HUDEP-2 (cell line): ENCODE measurements around the gene PIGV.
"Not testable (repeated sequence)": the region's sequence is repeated elsewhere in the genome, so short reads cannot be mapped to it uniquely, and the experiment has no call there.

Source experiments
- DNase-seq, 76 experiments: peaks; one replicate each; lab custom pipeline; 2025; ENCODE audit not compliant: unreplicated experiment in 76 of 76; lab: John Stamatoyannopoulos, UW

Gene PIGV

DNA sequence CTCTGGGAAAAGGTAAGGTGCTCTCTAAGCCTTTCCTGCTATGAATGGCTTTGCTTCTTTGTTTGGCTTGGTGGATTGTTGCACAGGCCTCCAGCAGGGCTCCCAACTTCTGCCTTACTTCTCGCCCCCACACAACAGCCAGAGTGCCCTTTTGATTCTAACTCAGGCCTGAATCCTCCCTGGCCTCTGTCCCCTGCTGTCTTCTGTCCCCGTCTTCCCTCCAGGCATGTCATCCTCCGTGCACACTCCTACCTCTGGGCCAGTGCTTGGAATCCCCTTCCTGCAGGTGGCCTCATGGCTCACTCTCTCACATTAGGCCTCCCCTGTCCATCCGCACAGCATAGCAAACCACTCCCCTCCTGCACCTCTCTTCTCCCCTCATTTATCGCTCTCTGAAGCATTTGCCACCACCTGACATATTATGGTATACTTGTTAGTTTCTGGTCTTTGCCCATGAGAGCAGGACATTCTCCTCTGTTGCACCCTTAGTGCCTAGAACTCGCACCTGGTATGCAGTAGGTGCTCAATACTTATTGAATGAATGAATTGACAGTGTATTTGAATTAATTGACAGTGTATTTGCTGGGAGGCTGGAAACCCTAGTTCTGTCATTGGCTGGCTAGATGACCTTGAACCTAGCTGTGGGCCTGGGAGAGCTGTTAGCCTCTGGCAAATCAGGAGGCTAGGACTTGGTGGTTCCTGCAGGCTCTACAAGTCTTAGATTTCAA lies 41.6 kb downstream of the PIGV start:
- no peak for DNase-seq

DNA sequence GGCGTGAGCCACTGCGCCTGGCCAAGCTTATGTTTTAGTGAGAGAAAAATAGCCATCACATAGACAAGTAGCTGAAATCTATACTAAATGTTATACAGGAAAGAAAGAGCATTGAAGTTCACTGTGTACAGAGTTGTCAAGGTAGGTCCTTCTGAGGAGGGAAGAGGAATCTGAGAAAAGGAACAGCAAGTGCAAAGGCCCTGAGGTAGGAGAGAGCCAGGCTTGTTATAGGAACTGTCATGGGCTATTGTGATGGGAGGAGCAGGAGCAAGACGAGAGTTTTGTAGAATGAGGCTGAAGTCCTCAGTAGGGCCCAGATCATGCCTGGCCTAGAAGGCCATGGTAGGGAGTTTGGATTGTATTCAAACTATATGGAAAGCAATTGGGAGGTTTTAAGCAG lies 43.3 kb downstream of the PIGV start:
- DNase-seq, result no peak

DNA sequence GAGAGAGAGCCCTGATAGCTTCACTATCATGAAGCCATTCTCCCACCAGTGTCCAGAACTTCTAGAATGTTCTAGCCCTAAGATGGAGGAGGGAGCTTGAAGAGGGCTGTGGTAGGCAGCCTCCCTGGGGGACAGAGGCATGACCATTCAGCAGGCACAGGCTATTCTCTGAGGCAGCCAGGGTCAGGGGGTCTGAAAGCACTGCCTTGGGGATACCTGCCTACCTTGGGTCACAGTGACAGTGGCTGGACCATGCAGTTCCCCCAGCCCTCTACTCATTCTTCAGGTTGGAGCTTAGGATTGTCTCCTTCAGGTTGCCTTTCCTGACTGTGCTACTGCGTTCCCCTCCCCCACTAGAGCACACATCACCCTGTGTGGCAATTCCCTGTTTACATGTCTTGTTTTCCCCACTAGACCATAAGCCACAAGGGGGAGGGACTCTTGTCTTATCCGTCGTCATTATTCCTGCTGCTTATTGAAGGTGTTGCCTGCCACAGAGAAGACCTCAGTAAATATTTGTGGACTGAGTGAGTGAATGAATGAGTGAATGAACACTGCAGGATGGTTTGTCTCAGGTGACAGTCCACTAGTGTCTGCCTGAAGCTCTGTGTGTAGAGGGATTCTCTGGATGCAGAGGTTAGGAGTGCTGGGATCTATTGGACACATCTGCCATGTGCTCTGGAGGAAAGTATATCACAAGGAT lies 43.9 kb downstream of the PIGV start:
- no peak for DNase-seq

DNA sequence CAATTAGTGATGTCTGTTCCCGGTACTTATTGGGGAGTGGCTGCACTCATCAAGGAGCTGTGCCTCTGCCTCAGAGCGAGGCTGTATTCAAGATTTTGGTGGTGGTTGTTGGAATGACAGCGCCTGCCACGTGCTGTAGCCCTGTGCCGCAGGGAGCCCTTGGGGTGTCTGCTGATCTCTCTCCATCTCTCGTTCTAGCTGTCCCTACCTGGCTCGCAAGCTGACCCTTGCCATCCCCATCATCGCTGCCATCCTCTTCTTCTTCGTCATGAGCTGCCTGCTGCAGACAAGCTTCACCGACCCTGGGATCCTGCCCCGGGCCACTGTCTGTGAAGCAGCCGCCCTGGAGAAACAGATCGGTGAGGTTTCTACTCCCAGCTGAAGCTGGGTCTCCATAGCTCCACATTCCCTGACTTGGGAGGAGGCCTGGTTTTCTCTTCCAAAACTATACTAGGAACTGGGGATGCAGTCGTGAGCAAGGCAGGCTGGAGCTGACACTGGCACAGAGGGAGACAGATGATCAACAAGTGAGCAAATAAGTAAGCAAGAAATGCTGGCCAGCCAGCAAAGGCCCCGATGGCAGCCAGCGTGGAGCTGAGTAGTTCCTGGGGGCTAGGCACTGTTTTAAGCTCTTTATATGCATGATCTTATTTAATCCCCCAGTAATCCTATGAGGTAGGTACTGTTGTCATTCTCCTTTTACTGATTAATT lies 44.7 kb downstream of the PIGV start:
- DNase-seq, result no peak

DNA sequence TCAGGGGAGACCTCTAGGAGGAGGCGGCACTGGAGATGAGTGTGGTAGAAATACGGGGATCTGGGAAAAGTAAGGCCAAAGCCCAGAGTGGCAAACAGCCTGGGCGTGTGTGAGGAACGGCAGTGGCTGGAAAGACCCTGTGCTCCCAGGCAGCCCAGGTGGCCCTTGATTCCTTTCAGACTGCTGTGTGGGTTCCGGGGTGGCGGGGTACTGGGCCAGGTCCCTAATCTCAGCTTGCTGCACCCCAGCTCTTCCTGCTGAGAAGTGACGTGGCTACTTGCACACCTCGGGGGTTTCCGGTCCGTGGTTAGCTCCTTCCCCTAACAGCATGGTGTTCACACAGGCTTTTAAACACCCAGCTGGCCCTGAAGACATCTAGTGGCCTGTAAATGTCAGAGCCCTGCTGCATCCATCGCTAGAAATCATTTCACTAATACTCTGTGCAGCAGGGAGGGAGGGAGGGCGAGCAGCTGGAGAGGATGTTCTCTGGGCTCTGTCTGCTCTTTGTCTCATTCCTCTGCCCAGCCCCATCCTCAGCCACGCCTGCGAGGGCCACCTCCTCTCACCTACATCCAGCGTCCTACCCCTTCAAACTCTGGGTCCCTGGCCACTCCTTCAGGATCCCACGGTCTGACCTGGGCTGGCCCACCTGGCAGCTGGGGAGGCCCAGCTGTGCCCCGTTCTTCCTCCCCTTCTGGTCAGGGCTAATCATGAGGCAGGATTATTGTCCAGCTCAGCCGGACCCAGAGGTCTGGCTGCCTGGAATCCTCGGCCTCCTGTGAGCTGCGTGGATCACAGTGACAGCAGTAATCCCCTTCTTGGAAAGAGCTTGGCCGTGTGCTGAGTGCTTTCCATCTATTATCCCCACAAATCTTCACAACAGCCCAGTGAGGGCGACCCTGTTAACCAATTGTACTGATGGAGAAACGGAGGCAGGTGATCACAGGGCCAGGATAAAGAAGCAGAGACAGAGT lies 46.0 kb downstream of the PIGV start:
- DNase-seq, result peak in 1 of 76 experiments; percentile 28

DNA sequence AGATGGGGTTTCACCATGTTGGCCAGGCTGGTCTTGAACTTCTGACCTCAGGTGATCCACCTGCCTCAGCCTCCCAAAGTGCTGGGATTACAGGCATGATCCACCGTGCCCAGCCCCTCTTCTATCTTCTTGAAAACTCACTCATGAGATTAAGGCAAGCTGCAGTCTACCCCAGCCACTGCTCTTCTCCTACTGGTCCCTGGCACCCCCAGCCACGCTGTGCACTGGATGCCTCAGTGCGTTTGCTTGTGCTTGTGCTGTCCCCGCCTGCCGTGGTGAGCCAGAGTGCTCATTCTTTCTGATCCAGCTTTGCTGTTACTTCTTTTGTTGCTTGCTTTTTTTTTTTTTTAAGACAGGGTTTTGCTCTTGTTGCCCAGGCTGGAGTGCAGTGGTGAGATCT lies 49.9 kb downstream of the PIGV start:
- DNase-seq, result not testable (repeated sequence)

DNA sequence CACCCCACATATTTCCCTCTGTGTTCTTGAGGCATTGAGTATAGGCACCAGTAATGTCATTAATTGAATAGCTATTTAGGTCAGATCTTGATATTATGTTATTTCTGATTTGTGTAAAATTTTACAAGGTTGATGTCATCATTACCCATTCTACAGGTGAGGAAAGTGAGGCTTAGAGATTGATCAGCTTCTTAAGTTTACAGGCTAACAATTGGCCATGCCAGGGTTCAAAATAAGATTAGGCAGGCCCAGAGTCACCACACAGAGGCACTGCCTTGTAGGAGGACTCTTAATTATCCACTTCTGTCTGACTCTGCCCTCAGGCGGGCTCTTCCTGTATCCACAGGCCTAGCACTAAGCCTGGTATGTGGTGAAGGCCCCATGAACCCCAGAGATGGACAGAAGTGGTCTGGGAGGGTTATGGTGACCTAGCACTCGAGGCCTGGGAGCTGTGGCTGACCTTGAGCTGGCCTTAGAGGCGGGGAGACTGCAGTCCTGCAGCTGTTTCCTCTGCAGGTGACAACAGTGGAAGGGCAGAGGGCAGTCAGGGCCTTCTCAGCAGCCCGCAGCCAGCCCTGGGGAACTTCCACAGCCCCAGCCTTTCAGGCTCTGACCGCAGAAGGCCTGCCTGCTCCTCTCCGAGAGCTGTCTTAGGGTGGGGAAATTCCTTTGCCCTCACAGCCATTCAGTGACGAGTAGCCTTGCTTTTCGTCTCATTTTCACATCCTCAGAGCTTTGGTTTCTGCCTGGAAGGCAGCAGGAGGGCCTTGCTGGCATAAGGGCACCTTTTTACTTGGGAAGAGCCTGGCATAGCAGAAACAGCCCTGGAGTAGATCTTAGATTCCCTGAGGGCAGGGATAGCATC lies 51.0 kb downstream of the PIGV start:
- no peak for DNase-seq

DNA sequence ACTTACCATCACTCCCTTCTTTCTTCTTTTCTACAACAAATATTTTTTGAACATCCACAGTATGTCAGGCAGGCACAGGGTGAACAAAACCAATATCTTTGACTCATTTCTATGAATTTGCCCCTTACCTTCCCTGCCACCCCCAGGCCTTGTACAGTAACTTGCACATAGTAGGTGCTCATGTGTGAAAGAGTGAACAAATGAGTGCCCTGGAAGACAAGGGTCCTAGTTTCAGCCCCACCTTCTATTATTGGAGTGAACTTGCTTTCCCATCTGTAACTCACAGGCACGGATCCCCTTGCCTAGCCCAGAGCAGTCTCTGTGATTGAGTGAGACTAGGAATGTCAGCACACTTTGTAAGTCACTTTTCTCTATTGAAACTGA lies 51.6 kb downstream of the PIGV start:
- DNase-seq, result no peak

DNA sequence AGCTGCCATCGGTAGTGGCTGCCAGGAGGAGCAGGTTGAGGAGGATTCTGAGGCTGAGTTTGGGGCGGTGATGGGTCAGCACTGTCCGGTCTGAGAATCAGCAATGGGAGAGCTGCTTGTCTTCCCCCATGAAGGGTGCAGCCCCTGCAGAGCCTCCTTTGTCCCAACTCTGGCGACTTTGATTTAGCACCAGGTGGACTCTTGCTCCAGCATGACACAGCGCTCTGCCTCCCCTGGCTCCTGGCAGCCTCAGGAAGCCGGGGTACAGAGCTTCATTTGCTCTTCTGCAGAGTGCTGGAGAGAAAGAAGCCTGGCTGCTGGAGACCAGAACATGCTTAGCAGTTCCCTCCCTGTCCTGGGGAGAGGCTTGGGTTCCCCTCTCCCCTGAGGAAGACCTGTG lies 52.0 kb downstream of the PIGV start:
- DNase-seq, result no peak

DNA sequence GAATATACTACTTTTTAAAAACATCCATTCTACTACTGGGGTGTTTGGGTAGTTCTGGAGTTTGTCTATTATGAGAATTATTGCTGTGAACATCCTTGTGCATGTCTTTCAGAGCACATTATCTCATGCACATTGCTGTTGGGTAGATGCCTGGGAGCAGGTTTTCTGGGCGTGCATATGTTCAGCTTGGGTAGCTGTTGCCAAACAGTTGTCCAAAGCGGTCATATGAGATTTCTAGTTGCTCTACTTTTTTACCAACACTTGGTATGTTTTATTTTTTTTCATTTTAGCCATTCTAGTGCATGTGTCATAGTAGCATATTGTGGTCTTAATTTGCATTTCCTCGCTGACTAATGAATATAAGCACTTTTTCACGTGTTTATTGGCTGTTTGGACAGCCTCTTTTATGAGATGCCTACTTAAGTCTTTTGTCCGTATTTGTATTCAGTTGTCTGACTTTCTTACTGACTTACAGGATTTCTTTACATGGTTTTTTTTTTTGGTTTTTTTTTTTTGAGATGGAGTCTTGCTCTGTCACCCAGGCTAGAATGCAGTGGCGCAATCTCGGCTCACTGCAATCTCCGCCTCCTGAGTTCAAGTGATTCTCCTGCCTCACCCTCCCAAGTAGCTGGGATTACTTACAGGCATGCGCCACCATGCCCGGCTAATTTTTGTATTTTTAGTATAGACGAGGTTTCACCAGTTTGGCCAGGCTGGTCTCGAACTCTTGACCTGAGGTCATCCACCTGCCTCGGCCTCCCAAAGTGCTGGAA lies 56.9 kb downstream of the PIGV start:
- DNase-seq, result no peak

DNA sequence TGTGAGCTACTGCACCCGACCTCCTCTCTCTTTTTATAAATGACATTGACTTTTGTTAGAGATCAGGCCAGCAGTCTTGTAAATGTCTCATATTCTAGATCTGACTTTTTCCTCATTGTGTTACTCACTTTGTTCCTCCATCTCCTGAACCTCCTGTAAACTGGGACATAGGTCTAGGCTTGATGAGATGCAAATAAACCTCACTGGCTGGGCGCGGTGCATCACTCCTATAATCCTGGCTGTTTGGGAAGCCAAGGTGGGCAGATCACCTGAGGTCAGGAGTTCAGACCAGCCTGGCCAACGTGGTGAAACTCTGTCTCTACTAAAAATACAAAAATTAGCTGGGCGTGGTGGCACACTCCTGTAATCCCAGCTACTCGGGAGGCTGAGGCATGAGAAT lies 60.1 kb downstream of the PIGV start:
- not testable (repeated sequence) for DNase-seq
